CD4-positive, alpha-beta T cell (primary cell): Measurements from ENCODE around the gene ADCY10. TPM values are rescaled to one million over a fixed set of nuclear protein-coding genes. Genes with fewer than 3 reads are reported as not detected.

Experiments
- ATAC-seq: fragments of 200-7000 bp; cut with Tn5 transposase; one replicate; pipeline ENCODE4 v1.10.0; 2022; ENCODE audit warnings: mild to moderate bottlenecking; ENCODE audit not compliant: poor library complexity
- CTCF ChIA-PET: fragments of 350-600 bp; sonication (Branson Sonifier 250); formaldehyde crosslinking; loops from one replicate; lab custom pipeline; 2021; ENCODE audit warnings: antibody characterized with exemption, inconsistent platforms; lab: Charles Lee
- POLR2A ChIA-PET: fragments of 350-600 bp; sonication (Branson Sonifier 250); formaldehyde crosslinking; loops from one replicate; lab custom pipeline; 2021; ENCODE audit warnings: antibody characterized with exemption, inconsistent platforms; lab: Charles Lee
- DNase-seq, 14 experiments: peaks; one replicate each; pipeline ENCODE4 v3.0.0-alpha.2; 2013 to 2020; ENCODE audit warnings: mixed read lengths in 2 of 14
- H3K27ac ChIP-seq, 2 donors: one replicate each; pipeline versions ENCODE4 v1.5.1 to v1.7.0; 2013; ENCODE audit warnings: low read length in 2 of 2, low read depth in 1 of 2, mild to moderate bottlenecking in 1 of 2
- H3K27me3 ChIP-seq, 2 experiments: 1 replicate in 1 of 2; 2 replicates in 1 of 2; pipeline versions ENCODE4 v1.6.1 to v1.7.0; 2013; ENCODE audit warnings: low read length in 2 of 2, control low read depth in 1 of 2, mild to moderate bottlenecking in 1 of 2, moderate library complexity in 1 of 2; ENCODE audit not compliant: insufficient read depth in 2 of 2, control insufficient read depth in 1 of 2
- H3K36me3 ChIP-seq: one replicate; pipeline ENCODE4 v1.6.1; 2013; ENCODE audit warnings: low read length, control low read depth; ENCODE audit not compliant: insufficient read depth
- H3K4me1 ChIP-seq: one replicate; pipeline ENCODE4 v1.6.1; 2013; ENCODE audit warnings: low read length, control low read depth; ENCODE audit not compliant: insufficient read depth
- H3K4me3 ChIP-seq: one replicate; pipeline ENCODE4 v1.5.1; 2013; ENCODE audit warnings: mild to moderate bottlenecking, low read length, moderate library complexity
- H3K9me3 ChIP-seq, 2 experiments: 1 replicate in 1 of 2; 2 replicates in 1 of 2; pipeline versions ENCODE4 v1.6.1 to v1.7.0; 2013; ENCODE audit warnings: low read length in 2 of 2, mild to moderate bottlenecking in 2 of 2, control low read depth in 1 of 2, moderate library complexity in 1 of 2; ENCODE audit not compliant: control insufficient read depth in 1 of 2, insufficient read depth in 1 of 2
- H3K27ac Mint-ChIP-seq: one replicate; pipeline ENCODE4 v1.8.0; 2020; ENCODE audit warnings: mixed read lengths
- H3K27me3 Mint-ChIP-seq: one replicate; pipeline ENCODE4 v1.8.0; 2021; ENCODE audit warnings: mixed read lengths
- H3K36me3 Mint-ChIP-seq: one replicate; pipeline ENCODE4 v1.8.0; 2021; ENCODE audit warnings: low read depth, mixed read lengths
- H3K4me1 Mint-ChIP-seq: one replicate; pipeline ENCODE4 v1.8.0; 2021; ENCODE audit warnings: low read depth, mixed read lengths
- H3K4me3 Mint-ChIP-seq: one replicate; pipeline ENCODE4 v1.8.0; 2020; ENCODE audit warnings: mild to moderate bottlenecking, mixed read lengths
- H3K9me3 Mint-ChIP-seq: one replicate; pipeline ENCODE4 v1.8.0; 2020; ENCODE audit warnings: mixed read lengths
- CTCF ChIP-seq: fragments of 200-600 bp; IDR thresholded peaks from one replicate; pipeline ENCODE4 v1.8.0; 2022; ENCODE audit warnings: antibody characterized with exemption, mild to moderate bottlenecking
- intact Hi-C, 2 experiments: fragments of 100-400 bp; cut with DNase I in 1 of 2; cut with micrococcal nuclease in 1 of 2; formaldehyde crosslinking; loops; one replicate each; pipeline versions ENCODE4 v1.15.1 to v1.9.0; 2023 to 2025; cut with DNase I, micrococcal nuclease
- total RNA-seq, 174 experiments: library from RNA in 2 of 174; stranded (reverse) in 2 of 174; gene quantifications; one replicate each; pipeline ENCODE4 v1.2.3 and lab custom pipeline; 2021 to 2026

ADCY10 gene
- total RNA-seq, 2 experiments from 2014 or later = 0.11 to 0.52 TPM

GRCh38 chr1:167924102-167924501 lies 10.2 kb upstream of the ADCY10 start:
- TF ChIP-seq CTCF = no peak
- intact Hi-C loops = no loop called here
- H3K27me3 ChIP-seq = no peaks in the 10 kb centered on the region
- ChIA-PET POLR2A (interaction anchor here (1.2 kb wide), 1 partner anchor 11 kb away, joined by 3 read pairs; no protein-coding TSS in a partner anchor), CTCF (no interaction called here)
- no peak overlapping the region for H3K27ac ChIP-seq
- Mint-ChIP-seq H3K4me1 (peaks cover 29% of the 10 kb centered on the region), H3K27me3 (no peaks in the 10 kb centered on the region), H3K36me3 (peaks cover 34% of the 10 kb centered on the region), H3K4me3 (no peak overlapping the region), H3K9me3 (no peaks in the 10 kb centered on the region), H3K27ac (no peak overlapping the region)
- H3K4me3 ChIP-seq = no peak overlapping the region
- no peaks in the 10 kb centered on the region for H3K4me1 ChIP-seq
- H3K36me3 ChIP-seq = peaks cover 17% of the 10 kb centered on the region
- ATAC-seq = no peak
- no peak for DNase-seq
- no peaks in the 10 kb centered on the region for H3K9me3 ChIP-seq

GRCh38 chr1:167923324-167924056 lies 9.6 kb upstream of the ADCY10 start:
- no peaks in the 10 kb centered on the region for H3K4me1 ChIP-seq
- no peak for TF ChIP-seq CTCF
- DNase-seq = no peak
- no peaks in the 10 kb centered on the region for H3K9me3 Mint-ChIP-seq
- intact Hi-C loops = no loop called here
- no peak overlapping the region for H3K4me3 Mint-ChIP-seq
- ATAC-seq = no peak
- ChIA-PET POLR2A (interaction anchor here (1.2 kb wide), 1 partner anchor 12 kb away, joined by 3 read pairs; no protein-coding TSS in a partner anchor), CTCF (no interaction called here)
- H3K36me3 Mint-ChIP-seq = peaks cover 36% of the 10 kb centered on the region
- H3K9me3 ChIP-seq = no peaks in the 10 kb centered on the region
- H3K27ac ChIP-seq = no peak overlapping the region
- H3K27ac Mint-ChIP-seq = no peak overlapping the region
- H3K36me3 ChIP-seq = peaks cover 19% of the 10 kb centered on the region
- no peak overlapping the region for H3K4me3 ChIP-seq
- H3K27me3 ChIP-seq = no peaks in the 10 kb centered on the region
- peaks cover 29% of the 10 kb centered on the region for H3K4me1 Mint-ChIP-seq
- H3K27me3 Mint-ChIP-seq = no peaks in the 10 kb centered on the region

DNA sequence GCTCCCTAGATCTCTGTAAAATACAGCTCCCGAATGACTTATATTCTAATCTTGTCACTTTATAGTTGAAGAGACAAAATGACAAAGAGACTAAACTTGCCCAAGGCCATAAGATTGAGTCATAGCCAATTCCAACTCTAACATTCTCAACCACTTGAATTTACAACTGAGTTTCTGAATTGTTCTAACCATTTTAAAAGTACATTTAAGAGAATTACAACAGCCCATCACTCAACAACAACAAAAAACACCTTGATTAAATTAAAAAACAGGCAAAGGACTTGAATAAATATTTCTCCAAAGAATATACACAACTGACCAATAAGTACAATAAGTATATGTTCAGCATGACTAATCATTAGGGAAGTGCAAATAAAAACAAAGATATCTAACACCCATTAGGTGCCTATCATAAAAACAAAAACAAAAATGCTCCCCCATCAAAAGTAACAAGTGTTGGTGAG lies 8.7 kb upstream of the ADCY10 start:
- no peak for TF ChIP-seq CTCF
- ChIA-PET CTCF (no interaction called here), POLR2A (no interaction called here)
- Histone ChIP-seq H3K27ac (no peak overlapping the region), H3K36me3 (peaks cover 19% of the 10 kb centered on the region), H3K27me3 (no peaks in the 10 kb centered on the region), H3K9me3 (no peaks in the 10 kb centered on the region), H3K4me1 (no peaks in the 10 kb centered on the region), H3K4me3 (no peak overlapping the region)
- intact Hi-C loops = no loop called here
- no peak overlapping the region for H3K27ac Mint-ChIP-seq
- H3K4me3 Mint-ChIP-seq = no peak overlapping the region
- no peak for DNase-seq
- peaks cover 28% of the 10 kb centered on the region for H3K4me1 Mint-ChIP-seq
- no peaks in the 10 kb centered on the region for H3K27me3 Mint-ChIP-seq
- H3K36me3 Mint-ChIP-seq = peaks cover 43% of the 10 kb centered on the region
- ATAC-seq = no peak
- H3K9me3 Mint-ChIP-seq = no peaks in the 10 kb centered on the region
